B cell (primary cell): ENCODE measurements around the gene C16orf82. TPM values are rescaled to one million over a fixed set of nuclear protein-coding genes. Genes with fewer than 3 reads are reported as not detected.
A peak's percentile ranks its signal among the peaks of the same experiment; 100 is the strongest.

ENCODE experiments used
- ATAC-seq: fragments of 200-7000 bp; cut with Tn5 transposase; one replicate; pipeline ENCODE4 v1.10.0; 2021; ENCODE audit warnings: low read depth, mild to moderate bottlenecking, moderate number of reproducible peaks, moderate library complexity
- CTCF ChIA-PET: fragments of 350-600 bp; sonication (Branson Sonifier 250); formaldehyde crosslinking; loops from one replicate; lab custom pipeline; 2021; ENCODE audit warnings: antibody characterized with exemption, inconsistent platforms; lab: Charles Lee
- POLR2A ChIA-PET: fragments of 350-600 bp; sonication (Branson Sonifier 250); formaldehyde crosslinking; loops from one replicate; lab custom pipeline; 2021; ENCODE audit warnings: antibody characterized with exemption; lab: Charles Lee
- DNase-seq: peaks from one replicate; pipeline ENCODE4 v3.0.0; 2013
- H2AFZ ChIP-seq: 2 replicates; pipeline ENCODE4 v1.6.1; 2012; ENCODE audit warnings: mild to moderate bottlenecking, low read depth, low read length; ENCODE audit not compliant: insufficient read depth, poor library complexity, severe bottlenecking
- H3K27ac ChIP-seq, 2 donors: 1 replicate in 1 of 2; 2 replicates in 1 of 2; pipeline ENCODE4 v1.5.1; 2012 to 2013; ENCODE audit warnings: low read length in 2 of 2, mild to moderate bottlenecking in 2 of 2, moderate library complexity in 1 of 2
- H3K27me3 ChIP-seq, 4 experiments: fragments of 200-600 bp in 1 of 4; sonication (generic) in 1 of 4; replicated peaks in 1 of 4; 1 replicate in 2 of 4; 2 replicates in 2 of 4; pipeline versions ENCODE4 v1.6.1 to v1.7.0; 2013 to 2016; ENCODE audit warnings: low read length in 3 of 4, mild to moderate bottlenecking in 2 of 4, mixed read lengths in 1 of 4, moderate library complexity in 1 of 4; ENCODE audit not compliant: insufficient read depth in 4 of 4, control insufficient read depth in 3 of 4; ENCODE audit errors: control extremely low read depth in 1 of 4
- H3K36me3 ChIP-seq, 2 experiments: replicated peaks in 1 of 2; 1 replicate in 1 of 2; 2 replicates in 1 of 2; pipeline versions ENCODE4 v1.6.1 to v1.7.1; 2013; ENCODE audit warnings: low read length in 1 of 2; ENCODE audit not compliant: insufficient read depth in 2 of 2, control insufficient read depth in 1 of 2; ENCODE audit errors: control extremely low read depth in 1 of 2, extremely low read depth in 1 of 2
- H3K4me1 ChIP-seq, 2 donors: fragments of 200-600 bp in 1 of 2; sonication (generic) in 1 of 2; 1 replicate in 1 of 2; 2 replicates in 1 of 2; pipeline versions ENCODE4 v1.5.1 to v1.6.1; 2013 to 2017; ENCODE audit warnings: low read length in 2 of 2; ENCODE audit not compliant: control insufficient read depth in 2 of 2, insufficient read depth in 2 of 2
- H3K4me2 ChIP-seq: replicated peaks from 2 replicates; pipeline ENCODE3; 2012; ENCODE audit warnings: mild to moderate bottlenecking, low read depth, low read length; ENCODE audit not compliant: poor library complexity, severe bottlenecking
- H3K4me3 ChIP-seq, 5 experiments: fragments of 200-600 bp in 1 of 5; sonication (generic) in 1 of 5; 1 replicate in 3 of 5; 2 replicates in 2 of 5; pipeline versions ENCODE4 v1.5.1 to v1.7.0; 2011 to 2016; ENCODE audit warnings: low read length in 4 of 5, mild to moderate bottlenecking in 4 of 5, low read depth in 2 of 5, control low read depth in 1 of 5, moderate library complexity in 1 of 5; ENCODE audit not compliant: insufficient read depth in 1 of 5; ENCODE audit errors: control extremely low read depth in 1 of 5, extremely low read depth in 1 of 5
- H3K79me2 ChIP-seq: fragments of 200-600 bp; sonication (generic); one replicate; pipeline ENCODE4 v1.6.0; 2016; ENCODE audit warnings: low read length; ENCODE audit not compliant: control insufficient read depth, insufficient read depth
- H3K9ac ChIP-seq: fragments of 200-600 bp; sonication (generic); 2 replicates; pipeline ENCODE4 v1.6.1; 2017; ENCODE audit warnings: mild to moderate bottlenecking, low read length, moderate library complexity
- H3K9me3 ChIP-seq, 3 donors: one replicate each; pipeline versions ENCODE4 v1.6.1 to v1.7.1; 2013; ENCODE audit warnings: low read length in 2 of 3; ENCODE audit not compliant: control insufficient read depth in 2 of 3, insufficient read depth in 1 of 3; ENCODE audit errors: control extremely low read depth in 1 of 3
- H4K20me1 ChIP-seq: 2 replicates; pipeline ENCODE4 v1.6.0; 2012; ENCODE audit warnings: mild to moderate bottlenecking, low read length; ENCODE audit not compliant: insufficient read depth, control insufficient read depth, poor library complexity, severe bottlenecking
- H3K27ac Mint-ChIP-seq: one replicate; pipeline ENCODE4 v1.8.0; 2021; ENCODE audit warnings: mixed read lengths
- H3K27me3 Mint-ChIP-seq: one replicate; pipeline ENCODE4 v1.8.0; 2021; ENCODE audit warnings: mixed read lengths
- H3K4me1 Mint-ChIP-seq: one replicate; pipeline ENCODE4 v1.8.0; 2021; ENCODE audit warnings: mixed read lengths
- H3K4me3 Mint-ChIP-seq: one replicate; pipeline ENCODE4 v1.8.0; 2021; ENCODE audit warnings: mixed read lengths
- H3K9me3 Mint-ChIP-seq: one replicate; pipeline ENCODE4 v1.8.0; 2022; ENCODE audit warnings: mixed read lengths; ENCODE audit not compliant: insufficient read depth
- CTCF ChIP-seq: fragments of 200-600 bp; IDR thresholded peaks from one replicate; pipeline ENCODE4 v1.8.0; 2022; ENCODE audit warnings: antibody characterized with exemption, mild to moderate bottlenecking
- EZH2 ChIP-seq: IDR thresholded peaks from 2 replicates; pipeline ENCODE4 v1.6.1; 2012; ENCODE audit warnings: borderline replicate concordance, low read depth, mild to moderate bottlenecking, moderate library complexity, low read length; ENCODE audit not compliant: insufficient read depth, poor library complexity, severe bottlenecking
- WGBS: methylation state at CpG from one replicate; pipeline ENCODE4 v1.1.5; 2013; ENCODE audit warnings: missing lambda C conversion rate; ENCODE audit not compliant: insufficient coverage; 5-methylcytosine and 5-hydroxymethylcytosine counted together
- intact Hi-C: fragments of 100-400 bp; cut with micrococcal nuclease; formaldehyde crosslinking; loops from one replicate; pipeline ENCODE4 v1.10.0; 2022
- polyA plus RNA-seq: library from polyadenylated mRNA; depleted of rRNA; stranded (reverse); fragments of >200 nt; gene quantifications from 2 replicates; pipeline ENCODE4 v1.2.3, GENCODE V29; 2012
- total RNA-seq, 2 donors: library from RNA; stranded (reverse); fragments of 120-200 nt in 1 of 2; gene quantifications; 1 replicate in 1 of 2; 2 replicates in 1 of 2; pipeline versions ENCODE4 v1.2.3 to v1.2.4, GENCODE V29; 2013 to 2022

The C16orf82 gene
- total and polyA plus RNA-seq, 2 donors (not counting 1 experiment from before 2014, with no cell fraction given): not detected

GRCh38 chr16:27073733-27074132 lies 7.0 kb downstream of the C16orf82 start:
- Histone ChIP-seq H3K9ac (no peak overlapping the region), H4K20me1 (no peaks in the 10 kb centered on the region), H3K27me3 (peaks cover 0 to 7% (median 5%) of the 10 kb centered on the region in 4 experiments), H3K9me3 (peaks cover 0 to 18% (median 2%) of the 10 kb centered on the region in 3 donors), H3K4me2 (no peak overlapping the region), H3K79me2 (no peaks in the 10 kb centered on the region), H3K4me3 (no peak overlapping the region), H3K27ac (no peak overlapping the region), H3K36me3 (no peaks in the 10 kb centered on the region), H3K4me1 (no peaks in the 10 kb centered on the region), H2AFZ (no peak overlapping the region)
- TF ChIP-seq CTCF (no peak), EZH2 (no peak)
- Mint-ChIP-seq H3K27ac (no peak overlapping the region), H3K4me1 (no peaks in the 10 kb centered on the region), H3K4me3 (no peak overlapping the region), H3K9me3 (peaks cover 4% of the 10 kb centered on the region), H3K27me3 (peaks cover 28% of the 10 kb centered on the region)
- intact Hi-C loops: no loop called here
- ChIA-PET CTCF (interaction anchor here (1.0 kb wide), 1 partner anchor 8 kb away, joined by 4 read pairs; no protein-coding TSS in a partner anchor), POLR2A (no interaction called here)
- DNase-seq: no peak
- ATAC-seq: no peak
- 95% methylated on average over 8 of the region's 11 CpGs for WGBS

DNA sequence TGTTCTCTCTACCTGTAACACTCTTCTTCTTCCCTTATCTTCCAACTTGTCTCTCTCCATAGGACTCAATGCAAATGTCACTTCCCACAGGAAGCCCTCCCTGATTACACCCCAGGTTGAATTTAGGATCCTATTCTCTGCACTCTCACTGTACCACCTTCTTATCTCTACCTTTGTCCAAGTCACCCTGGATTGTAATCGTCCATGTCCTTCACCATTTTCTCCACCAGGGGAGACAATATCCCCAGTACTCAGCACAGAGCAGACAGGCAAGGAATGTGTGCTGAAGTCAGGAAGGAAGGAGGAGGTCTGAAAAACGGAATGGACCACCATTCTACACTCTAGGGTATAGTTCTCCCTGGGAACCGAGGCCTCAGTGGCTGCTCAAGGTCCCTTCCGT lies 14.2 kb downstream of the C16orf82 start:
- H3K27ac Mint-ChIP-seq: no peak overlapping the region
- no peak for DNase-seq
- 41% methylated on average over 2 of the region's 4 CpGs for WGBS

More for the DNA sequence above, 14.2 kb downstream of the C16orf82 start:
- H3K79me2 ChIP-seq: no peaks in the 10 kb centered on the region
- H3K4me3 ChIP-seq: no peak overlapping the region
- Mint-ChIP-seq H3K4me1 (no peaks in the 10 kb centered on the region), H3K27me3 (peaks cover 60% of the 10 kb centered on the region), H3K4me3 (no peak overlapping the region), H3K9me3 (peaks cover 4% of the 10 kb centered on the region)
- H3K9me3 ChIP-seq: no peaks in the 10 kb centered on the region
- H2AFZ ChIP-seq: no peak overlapping the region
- H3K4me2 ChIP-seq: no peak overlapping the region
- no peaks in the 10 kb centered on the region for H3K36me3 ChIP-seq
- no peak overlapping the region for H3K27ac ChIP-seq
- no peak for ATAC-seq
- TF ChIP-seq EZH2: no peak
- peak; percentile 50 for TF ChIP-seq CTCF
- ChIA-PET POLR2A (no interaction called here), CTCF (interaction anchor here (0.6 kb wide), 1 partner anchor 1199 kb away, joined by 3 read pairs; no protein-coding TSS in a partner anchor)
- H3K9ac ChIP-seq: no peak overlapping the region
- no peaks in the 10 kb centered on the region for H3K4me1 ChIP-seq
- peaks cover 0 to 12% (median 7%) of the 10 kb centered on the region in 4 experiments for H3K27me3 ChIP-seq
- H4K20me1 ChIP-seq: no peaks in the 10 kb centered on the region
- intact Hi-C loops: no loop called here
